Suprapubic skin (tissue), 4 donors: ENCODE measurements around the gene CHN1.

Source experiments
- CTCF ChIP-seq, 2 donors: fragments of 200-600 bp in 1 of 2; fragments of 450-650 bp in 1 of 2; sonication (generic) in 1 of 2; IDR thresholded peaks; one replicate each; pipeline ENCODE4 v1.5.1; 2016 to 2019; ENCODE audit warnings: antibody characterized with exemption in 2 of 2, mild to moderate bottlenecking in 1 of 2, moderate library complexity in 1 of 2
- EP300 ChIP-seq: sonication (generic); formaldehyde crosslinking; IDR thresholded peaks from one replicate; pipeline ENCODE4 v1.6.1; 2017; ENCODE audit warnings: antibody characterized with exemption
- POLR2A ChIP-seq, 2 donors: fragments of 450-650 bp; IDR thresholded peaks; one replicate each; pipeline ENCODE4 v1.6.1; 2017; ENCODE audit warnings: antibody characterized with exemption in 2 of 2, mild to moderate bottlenecking in 2 of 2, moderate library complexity in 2 of 2
- POLR2AphosphoS5 ChIP-seq, 3 donors: sonication (generic); formaldehyde crosslinking; IDR thresholded peaks; one replicate each; pipeline ENCODE4 v1.6.1; 2017; ENCODE audit warnings: antibody characterized with exemption in 3 of 3

- no peak for TF ChIP-seq EP300
- TF ChIP-seq POLR2A (IDR thresholded peaks at IDR 0.05) = no peak
- TF ChIP-seq CTCF (IDR thresholded peaks at IDR 0.05) = no peak
- no peak for TF ChIP-seq POLR2AphosphoS5 (IDR thresholded peaks at IDR 0.05)
Measured at GRCh38 chr2:174888146-174888545, 117.0 kb downstream of the CHN1 start.
